HG03066 (cell line): ENCODE data around the gene ALDH6A1.

Source experiments
- ATAC-seq: cut with Tn5 transposase; IDR thresholded peaks from one replicate; pipeline ENCODE4 v1.9.1; 2021; ENCODE audit warnings: low read depth; ENCODE audit not compliant: unreplicated experiment

Gene ALDH6A1

DNA sequence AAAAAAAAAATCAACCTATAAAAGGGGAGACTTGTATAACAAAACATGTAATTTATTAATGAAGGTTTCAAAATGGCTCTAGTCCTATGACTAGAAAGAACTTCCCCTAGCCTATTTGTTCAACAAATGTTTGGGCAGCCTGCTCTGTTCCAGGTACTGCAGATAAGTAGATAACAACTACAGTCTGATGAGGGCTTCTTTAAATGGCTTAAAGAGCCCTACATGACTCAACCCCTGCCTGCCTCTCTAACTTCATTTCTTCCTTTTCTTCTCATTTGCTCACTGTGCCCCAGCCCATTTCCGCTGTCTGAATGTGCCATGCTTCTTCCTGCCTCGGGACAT, 21.5 kb downstream of the ALDH6A1 start:
- ATAC-seq: no peak

DNA sequence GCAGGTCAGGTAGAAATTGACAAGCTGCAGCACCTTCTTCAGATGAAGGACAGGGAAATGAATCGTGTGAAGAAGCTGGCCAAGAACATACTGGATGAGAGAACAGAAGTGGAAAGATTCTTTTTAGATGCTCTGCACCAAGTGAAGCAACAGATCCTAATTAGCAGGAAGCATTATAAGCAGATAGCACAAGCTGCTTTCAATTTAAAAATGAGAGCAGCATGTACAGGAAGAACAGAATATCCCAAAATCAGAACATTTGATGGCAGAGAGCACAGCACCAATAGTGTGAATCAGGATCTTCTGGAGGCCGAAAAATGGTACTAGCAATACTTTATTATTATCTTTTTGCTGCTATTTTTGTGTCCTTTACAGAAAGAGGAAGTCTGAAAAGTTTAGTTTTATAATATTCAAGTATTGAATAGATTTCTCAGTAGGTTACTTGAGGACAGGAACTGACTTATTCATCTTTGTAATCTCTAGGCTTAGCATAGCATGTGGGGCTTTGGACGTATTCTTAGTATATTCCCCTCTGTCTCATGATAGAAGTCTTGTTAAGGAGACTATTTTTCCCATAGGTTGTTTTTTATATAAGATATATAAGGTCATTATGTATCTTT, 34.3 kb downstream of the ALDH6A1 start:
- ATAC-seq: no peak

DNA sequence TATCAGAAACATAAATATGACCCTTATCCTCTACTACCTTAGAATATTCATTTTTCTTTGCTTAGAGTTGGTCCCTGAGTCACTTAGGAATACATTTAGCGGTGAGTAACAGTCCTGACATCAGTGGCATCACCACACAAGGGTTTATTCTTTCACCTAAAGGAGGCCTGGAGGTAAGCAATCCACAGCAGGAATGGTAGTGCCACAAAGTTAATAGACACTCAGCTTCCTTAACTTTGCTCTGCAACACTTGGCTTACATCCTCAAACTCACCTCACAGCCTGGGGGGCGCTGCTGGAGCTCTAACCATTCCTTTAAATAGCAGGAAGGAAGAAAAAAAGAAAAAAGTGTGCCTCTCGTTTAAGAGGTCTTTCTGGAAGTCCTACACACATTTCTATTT, 36.0 kb downstream of the ALDH6A1 start:
- no peak for ATAC-seq

DNA sequence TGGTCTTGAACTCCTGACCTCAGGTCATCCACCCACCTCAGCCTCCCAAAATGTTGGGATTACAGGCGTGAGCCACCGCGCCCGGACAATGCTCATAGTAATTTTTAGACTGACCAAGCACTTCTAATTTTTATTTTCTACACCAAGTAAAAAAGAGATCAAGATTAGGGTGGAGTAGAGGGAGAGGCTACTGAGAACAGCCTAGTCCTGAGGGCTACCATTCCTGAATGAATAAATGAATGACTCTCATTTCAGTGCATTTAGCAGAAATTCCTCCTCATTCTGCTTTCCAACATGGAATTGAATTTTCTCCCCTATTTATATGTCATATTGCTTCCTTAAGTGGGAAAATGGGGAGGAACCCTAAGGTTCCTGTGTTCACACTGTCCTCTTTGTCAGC, 38.7 kb downstream of the ALDH6A1 start:
- ATAC-seq: no peak

DNA sequence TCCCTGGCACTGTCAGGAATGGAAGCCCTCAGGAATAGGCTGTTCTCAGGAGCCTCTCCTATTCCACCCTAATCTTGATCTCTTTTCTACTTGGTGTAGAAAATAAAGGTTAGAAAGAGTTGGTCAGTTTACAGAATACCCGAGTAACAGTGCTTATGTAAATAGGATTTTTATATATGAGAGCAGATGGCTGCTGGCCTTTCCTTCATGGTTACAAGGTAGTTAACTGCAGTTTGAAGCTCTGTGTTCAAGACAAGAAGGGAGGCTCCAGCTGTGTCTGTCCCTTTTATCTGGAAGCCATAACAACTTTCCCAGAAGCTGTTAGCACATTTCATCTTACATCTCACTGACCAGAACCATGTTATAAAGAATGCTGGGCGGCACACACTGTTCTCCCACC, 42.0 kb downstream of the ALDH6A1 start:
- ATAC-seq: no peak

DNA sequence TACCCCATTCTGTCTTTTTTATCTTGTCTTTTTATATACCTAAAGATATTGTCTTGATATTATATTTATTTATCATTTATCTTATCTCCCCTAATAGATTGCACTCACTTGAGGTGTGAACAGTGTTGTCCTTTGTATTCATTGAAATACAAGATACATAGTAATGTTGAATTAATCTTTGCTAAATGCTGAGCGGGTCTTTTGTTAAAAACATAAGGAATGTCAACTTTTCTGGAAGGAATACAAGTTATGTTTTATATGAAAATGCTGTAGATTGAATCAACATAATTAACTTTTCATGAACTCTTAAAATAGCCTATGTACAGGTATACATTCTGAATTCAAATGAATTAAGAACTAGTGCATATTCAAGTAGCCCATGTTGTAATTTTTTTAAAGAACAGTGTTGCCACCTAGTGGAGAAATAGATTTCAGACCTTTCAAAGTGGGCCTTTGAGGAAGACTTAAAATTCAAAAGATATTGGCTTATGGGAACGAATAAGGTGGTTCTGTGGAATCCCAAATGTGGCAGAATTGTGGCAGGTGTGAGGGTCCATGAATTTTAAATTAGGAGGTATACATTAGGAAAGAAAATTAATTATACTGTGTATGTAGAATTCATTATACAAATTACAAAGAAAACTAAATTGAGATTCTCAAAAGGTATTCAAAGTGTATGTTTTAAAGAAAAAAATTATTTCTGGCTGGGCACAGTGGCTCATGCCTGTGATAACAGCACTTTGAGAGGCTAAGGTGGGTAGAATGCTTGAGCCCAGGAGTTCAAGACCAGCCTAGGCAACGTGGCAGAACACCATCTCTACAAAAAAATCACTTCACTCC, 46.0 kb downstream of the ALDH6A1 start:
- ATAC-seq: no peak

DNA sequence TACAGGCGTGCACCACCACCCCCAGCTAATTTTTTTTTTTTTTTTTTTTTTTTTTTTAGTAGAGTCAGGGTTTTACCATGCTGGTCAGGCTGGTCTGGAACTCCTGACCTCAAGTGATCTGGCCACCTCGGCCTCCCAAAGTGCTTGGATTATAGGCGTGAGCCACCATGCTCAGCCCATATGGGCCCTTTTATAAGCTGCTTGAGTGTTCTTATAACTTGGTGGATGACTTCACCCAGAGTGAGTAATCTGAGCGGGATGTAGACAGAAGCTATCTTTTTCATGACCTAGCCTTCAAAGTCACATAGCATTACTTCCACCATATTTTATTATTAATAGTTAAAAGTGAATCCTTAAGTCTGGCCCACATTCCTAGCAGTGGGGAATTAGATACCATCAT, 48.7 kb downstream of the ALDH6A1 start:
- no peak for ATAC-seq

DNA sequence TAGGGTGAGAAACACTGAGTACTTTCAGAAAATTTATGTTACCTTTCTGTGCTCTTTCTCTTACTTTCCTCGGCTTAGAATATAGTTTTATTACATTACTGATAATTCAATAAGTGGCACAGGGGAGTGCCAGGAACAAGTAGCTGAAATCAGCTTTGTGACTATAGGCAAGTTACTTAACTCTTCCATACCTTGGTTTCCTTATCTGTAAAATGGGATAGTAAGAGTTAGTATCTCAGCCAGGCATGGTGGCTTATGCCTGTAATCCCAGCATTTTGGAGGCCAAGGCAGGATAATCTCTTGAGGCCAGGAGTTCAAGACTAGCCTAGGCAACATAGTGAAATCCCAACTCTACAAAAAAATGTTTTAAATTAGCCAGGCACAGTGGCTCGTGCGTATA, 49.7 kb downstream of the ALDH6A1 start:
- ATAC-seq: no peak

DNA sequence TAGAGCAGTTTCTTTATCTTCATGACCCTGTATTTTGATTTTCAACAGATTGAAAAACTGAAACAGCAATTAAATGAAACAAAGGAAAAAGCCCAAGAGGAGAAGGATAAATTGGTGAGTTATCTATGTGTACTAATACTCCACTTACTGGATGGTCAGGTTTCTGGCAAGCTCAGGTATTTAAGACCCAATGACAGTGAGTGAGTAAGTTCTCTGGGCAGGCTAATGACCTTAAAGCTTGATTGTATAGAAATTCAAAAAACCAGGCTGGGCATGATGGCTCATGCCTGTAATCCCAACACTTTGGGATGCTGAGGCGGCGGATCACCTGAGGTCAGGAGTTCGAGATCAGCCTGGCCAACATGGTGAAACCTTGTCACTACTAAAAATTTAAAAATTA, 55.1 kb downstream of the ALDH6A1 start:
- ATAC-seq: no peak

DNA sequence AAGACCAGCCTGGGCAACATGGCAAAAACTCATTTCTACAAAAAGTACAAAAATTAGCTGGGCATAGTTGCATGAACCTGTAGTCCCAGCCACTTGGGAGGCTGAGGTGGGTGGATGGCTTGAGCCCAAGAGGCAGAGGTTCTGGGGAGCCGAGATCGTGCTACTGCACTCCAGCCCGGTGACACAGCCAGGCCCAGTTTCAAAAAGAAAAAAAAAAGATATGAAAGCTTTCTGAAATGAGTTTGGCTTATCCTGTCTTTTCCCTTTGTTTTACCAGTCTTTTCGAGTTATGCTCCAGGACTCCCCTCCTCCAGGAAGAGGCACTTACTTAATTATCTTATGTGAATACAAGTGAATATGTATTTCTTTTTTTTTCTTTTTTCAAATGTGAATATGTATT, 61.9 kb downstream of the ALDH6A1 start:
- no peak for ATAC-seq

DNA sequence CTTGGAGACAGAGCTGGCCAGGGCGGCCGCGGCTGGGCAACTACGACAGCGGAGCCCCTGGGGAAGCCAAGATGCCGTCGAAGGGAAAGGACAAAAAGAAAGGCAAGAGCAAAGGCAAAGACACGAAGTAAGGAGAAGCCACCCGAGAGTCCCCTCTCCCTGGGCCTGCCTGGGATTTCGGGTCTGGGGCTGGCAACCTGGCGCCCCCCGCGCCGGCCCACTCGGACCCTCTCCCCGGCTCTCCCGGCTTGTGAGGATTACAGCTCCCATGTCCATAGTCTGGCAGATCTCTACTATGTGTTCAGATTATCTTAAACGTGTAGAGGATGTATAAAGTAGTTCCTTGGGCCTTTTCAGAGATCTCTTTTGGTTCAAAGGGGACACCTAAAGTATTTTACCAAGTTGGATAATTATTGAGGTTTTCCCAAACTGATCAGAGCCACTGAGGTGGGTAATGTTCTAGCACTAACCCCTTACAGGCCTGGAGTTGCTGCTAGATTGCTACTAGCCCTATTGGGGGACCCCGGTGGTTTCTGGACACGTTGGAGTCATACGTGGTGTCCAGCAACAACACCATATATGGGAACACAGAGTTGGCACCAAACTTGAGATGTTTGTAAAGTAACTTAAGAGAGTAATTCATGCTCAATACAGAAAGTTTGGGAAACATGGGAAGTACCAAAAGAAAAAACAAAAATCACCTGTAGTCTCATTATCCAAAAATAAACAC, 64.7 kb downstream of the ALDH6A1 start:
- ATAC-seq: no peak

DNA sequence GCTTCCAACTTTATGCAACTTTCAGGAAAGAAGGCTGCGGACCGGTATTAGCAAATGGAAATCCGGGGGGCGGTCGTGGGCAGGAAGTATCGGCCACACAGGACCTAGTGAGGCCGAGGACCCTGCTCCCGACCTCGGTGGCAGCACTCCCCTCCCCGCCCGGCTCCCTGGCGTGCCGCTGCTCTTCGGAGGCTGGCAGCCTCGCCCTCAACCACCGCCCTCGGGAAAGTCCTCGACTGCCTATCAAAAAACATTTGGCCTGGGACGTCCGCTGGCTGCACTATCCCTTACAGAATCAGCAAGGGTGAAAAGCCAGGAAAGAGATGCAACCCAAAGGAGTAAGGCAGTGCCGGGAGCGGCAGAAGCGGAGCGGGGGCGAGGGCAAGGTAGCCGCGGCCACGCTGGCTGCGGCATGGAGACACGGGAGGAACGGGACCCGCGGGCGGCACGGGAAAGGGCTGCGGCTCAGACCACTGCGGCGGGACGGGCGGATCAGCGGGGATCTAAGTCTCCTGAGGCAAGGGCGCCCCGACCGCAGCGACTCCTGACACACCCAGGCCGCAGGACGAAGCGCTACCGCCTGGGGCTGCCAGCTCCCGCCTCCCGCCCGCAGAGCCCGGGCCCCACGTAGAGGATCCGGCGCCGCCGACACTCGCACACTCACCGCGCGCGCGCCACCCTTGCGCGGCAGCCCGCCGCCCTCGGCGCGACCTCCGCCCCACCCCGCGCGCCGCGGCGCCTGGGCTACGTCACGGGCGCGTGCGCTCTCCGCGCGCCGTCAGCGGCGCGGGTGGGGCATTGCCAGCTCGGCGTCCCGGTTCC, 65.5 kb downstream of the ALDH6A1 start, which contains the start of the genes BBOF1 and ENTPD5:
TSS of gene BBOF1 (plus strand) at position 764 of the 822 bp plus-strand sequence. CDS start 130 bp downstream, outside the sequence.
TSS of gene ENTPD5 (minus strand) at position 703 of the 822 bp plus-strand sequence. CDS start 31,186 bp downstream, outside the sequence.
- peak; percentile 67 for ATAC-seq

DNA sequence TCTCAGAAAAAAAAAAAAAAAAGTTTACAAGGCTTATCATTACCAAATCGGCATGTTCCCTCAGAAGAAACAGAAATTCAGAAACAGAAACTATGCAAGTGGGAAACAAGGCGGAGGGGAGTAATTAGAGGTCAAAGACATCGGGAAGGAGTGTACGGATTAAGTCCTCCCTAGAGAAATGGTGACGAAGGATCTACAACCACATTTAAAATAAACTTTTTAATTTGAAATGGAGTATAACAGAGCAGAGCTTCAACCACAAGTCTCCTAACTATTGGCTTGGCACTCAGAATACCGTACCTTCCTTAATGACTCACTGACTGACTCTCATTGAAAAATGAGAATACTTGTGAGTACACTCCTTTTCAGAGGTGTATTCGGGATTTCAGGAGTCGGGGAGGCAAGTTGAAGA, 66.1 kb downstream of the ALDH6A1 start:
- peak; percentile 18 for ATAC-seq

DNA sequence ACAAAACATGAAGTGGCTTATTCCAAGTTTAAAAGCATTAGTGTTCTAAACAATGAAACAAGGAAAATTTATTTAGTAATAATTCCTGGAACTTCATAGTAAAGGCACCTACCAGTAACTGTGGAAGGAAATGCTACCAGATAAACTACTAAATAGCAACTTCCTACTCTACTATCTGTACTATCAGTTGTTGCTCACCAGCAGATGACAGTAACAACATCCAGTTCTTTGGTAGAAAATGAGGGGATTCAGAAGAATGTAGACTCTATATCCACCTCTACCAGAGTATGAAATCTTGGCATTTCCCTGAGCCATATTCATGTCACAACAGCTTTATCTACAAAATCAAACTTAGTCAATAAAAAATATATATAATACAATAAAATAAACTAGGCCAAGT, 68.3 kb downstream of the ALDH6A1 start:
- ATAC-seq: no peak

DNA sequence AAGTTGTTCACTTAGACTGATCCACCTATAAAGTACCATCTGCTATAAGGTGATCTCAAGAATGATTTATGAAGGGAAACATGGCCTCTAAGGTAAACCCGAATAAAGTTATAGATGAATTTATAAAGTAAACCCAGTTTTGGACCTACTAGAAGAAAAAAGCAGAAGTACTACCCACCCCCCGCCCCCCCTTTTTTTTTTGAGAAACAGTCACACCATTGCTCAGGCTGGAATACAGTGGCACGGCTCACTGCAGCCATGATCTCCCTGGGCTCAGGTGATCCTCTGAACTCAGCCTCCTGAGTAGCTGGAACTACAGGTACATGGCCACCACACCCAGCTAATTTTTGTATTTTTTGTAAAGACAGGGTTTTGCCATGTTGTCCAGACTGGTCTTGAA, 69.1 kb downstream of the ALDH6A1 start:
- ATAC-seq: no peak

DNA sequence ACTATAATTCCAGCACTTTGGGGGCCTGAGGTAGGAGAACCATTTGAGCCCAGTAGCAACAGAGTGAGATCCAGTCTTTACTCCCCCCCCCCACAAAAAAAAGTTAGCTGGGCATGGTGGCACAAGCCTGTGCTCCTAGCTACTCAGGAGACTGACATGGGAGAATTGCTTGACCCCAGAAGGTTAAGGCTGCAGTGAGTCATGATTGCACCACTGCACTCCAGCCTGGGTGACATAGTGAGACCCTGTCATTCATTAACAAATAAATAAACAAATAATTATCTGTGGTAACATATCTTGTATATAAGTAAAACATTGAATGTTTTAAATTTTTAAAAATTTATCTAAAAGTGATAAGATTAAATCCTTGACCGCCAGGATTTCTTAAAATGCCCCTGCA, 70.0 kb downstream of the ALDH6A1 start:
- ATAC-seq: no peak

DNA sequence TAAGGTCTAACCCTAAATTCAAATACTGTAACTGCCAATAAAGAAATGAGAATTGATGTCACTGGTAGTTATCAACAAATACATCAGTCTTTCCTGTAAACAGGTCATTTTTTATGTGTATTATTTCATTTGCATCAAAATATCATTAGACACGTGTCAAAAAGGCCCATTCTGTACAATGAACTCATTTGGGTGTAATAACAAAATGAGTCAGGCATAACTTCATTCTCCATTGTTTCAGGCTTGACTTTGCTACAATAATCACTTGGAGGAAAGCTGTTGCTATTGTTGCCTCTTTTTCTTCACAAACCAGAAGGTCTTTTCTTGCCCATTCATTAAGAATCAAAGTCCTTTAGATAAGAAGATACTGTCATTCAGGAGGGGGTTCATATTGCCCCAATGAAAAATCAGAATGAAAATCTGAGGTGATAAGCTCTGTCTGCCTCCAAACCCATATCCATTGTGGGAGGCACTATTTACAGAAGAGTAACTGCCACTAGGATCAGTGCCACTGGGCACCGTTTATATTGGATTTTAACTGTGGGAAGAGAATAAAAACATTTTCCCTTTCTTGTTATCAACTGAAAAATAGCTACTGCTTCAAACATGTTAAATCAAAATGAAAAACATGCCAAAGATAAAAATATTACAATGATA, 75.3 kb downstream of the ALDH6A1 start:
- ATAC-seq: no peak
